GM18519 (cell line): ENCODE results near the gene PDE4B.

Experiments used
- ATAC-seq: cut with Tn5 transposase; IDR thresholded peaks from one replicate; pipeline ENCODE4 v1.9.1; 2021; ENCODE audit warnings: mild to moderate bottlenecking, moderate library complexity; ENCODE audit not compliant: unreplicated experiment, low FRiP score

PDE4B gene

DNA sequence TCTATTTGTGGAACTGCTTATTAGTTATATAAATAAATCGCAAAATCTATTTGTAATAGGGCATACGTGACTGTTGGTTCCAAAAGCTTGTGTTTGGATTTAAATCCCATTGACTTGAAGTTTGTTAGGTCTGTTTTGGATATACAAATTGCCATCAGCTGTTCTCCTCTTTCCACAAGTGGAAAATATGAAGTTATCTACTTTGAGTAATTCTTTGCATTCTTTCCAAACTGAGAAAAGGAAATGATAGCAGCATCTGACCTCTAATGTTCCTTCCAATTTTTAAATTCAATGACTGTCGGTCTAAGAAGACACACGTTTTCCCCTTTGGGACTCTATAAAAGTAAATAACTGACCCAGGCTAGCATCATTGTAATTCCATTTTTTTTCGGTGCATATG is 575.6 kb downstream of the PDE4B start:
- ATAC-seq: no peak

DNA sequence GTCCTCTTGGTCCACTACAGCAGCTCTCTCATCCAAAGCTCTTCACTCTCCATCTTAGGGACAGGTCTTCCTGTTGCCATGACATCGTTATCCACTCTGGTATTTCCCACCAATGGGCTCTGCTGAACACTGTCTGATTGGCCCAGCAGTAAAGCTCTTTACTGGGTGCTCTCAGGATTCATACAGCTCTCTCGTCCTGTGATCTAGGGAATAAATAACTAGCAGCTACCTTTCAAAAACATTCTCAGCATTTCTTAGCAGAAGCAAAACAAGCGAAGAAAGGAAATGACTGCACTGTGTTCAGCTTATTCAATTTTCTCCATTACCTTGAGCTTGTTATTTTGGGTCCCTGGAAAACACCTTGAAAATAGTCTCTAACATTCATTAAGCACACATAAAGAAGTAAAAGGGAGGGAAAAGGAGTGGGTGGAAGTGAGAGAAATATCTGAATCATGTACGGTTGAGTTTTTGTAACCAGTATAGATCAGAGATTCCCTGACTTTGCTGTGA is 577.8 kb downstream of the PDE4B start:
- ATAC-seq: no peak

DNA sequence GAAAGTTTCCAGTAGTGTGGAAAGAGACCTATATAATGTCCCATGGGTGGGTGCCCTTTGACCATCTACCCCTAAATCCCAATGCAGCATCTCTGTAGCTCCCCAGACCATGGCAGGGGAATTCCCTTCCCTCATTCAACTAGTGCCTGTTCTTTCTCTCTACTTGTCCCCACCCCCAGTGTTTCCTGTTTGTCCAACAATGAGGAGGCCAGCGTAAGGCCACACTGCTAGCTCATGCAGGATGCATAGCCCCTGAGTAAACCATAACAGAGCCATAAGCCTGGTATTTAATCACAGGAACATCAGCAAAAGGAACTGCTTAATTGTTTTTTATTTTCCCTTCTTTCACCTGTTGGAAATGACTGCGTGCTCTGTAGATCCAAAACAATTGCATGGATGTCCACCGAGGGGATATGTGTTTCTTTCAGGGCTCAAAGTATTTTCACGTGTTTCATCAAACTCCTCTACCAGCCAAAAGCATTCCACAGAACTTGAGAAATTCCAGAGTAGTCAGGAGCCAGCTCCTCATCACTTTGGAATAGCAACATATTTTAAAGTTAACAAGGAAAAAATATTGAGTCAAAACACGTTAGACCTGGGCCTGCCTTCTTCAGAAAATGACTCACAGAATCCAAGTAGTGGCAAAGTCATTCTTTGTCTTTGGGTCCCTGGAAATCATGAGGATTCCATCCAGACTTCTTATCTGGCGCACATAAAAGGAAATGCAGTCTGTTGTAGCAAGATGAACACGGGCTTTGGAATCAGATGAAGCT is 578.7 kb downstream of the PDE4B start:
- ATAC-seq: no peak

DNA sequence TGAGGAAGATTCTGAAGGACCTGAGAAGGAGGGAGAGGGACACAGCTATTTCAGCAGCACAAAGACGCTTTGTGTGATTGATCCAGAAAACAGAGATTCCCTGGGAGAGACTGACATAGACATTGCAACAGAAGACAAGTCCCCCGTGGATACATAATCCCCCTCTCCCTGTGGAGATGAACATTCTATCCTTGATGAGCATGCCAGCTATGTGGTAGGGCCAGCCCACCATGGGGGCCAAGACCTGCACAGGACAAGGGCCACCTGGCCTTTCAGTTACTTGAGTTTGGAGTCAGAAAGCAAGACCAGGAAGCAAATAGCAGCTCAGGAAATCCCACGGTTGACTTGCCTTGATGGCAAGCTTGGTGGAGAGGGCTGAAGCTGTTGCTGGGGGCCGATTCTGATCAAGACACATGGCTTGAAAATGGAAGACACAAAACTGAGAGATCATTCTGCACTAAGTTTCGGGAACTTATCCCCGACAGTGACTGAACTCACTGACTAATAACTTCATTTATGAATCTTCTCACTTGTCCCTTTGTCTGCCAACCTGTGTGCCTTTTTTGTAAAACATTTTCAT is 579.9 kb downstream of the PDE4B start:
- no peak for ATAC-seq

DNA sequence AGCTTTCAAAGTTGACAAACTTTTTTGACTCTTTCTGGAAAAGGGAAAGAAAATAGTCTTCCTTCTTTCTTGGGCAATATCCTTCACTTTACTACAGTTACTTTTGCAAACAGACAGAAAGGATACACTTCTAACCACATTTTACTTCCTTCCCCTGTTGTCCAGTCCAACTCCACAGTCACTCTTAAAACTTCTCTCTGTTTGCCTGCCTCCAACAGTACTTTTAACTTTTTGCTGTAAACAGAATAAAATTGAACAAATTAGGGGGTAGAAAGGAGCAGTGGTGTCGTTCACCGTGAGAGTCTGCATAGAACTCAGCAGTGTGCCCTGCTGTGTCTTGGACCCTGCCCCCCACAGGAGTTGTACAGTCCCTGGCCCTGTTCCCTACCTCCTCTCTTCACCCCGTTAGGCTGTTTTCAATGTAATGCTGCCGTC is 580.5 kb downstream of the PDE4B start:
- no peak for ATAC-seq

DNA sequence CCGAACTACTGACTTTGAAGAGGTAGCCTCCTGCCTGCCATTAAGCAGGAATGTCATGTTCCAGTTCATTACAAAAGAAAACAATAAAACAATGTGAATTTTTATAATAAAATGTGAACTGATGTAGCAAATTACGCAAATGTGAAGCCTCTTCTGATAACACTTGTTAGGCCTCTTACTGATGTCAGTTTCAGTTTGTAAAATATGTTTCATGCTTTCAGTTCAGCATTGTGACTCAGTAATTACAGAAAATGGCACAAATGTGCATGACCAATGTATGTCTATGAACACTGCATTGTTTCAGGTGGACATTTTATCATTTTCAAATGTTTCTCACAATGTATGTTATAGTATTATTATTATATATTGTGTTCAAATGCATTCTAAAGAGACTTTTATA is 581.5 kb downstream of the PDE4B start:
- ATAC-seq: peak; percentile 53

DNA sequence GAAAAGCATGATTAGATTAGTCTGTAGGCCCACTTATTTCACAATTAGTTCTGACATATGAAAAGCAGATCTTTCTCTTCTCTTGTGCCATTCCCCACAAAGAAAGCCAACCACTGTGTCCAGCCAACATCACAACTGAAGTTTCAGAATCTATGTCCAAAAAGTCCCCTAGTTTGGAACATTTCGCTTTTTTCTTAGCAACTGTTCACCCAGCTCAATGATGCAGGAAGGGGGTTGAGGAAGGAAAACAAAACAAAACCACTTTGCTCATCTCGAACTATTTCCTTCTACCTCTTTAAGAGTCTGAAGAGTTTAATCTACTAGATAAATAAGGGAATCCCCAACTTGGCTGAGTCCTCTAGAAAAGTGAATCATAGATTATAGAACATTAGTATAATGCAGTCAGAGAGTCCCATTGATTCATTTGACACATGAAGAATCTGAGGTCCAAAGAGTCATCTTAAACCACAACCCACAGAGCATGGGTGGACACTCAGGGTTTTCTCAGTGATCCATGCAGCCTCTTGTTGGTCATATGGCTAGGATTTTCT is 581.9 kb downstream of the PDE4B start:
- peak; percentile 40 for ATAC-seq

DNA sequence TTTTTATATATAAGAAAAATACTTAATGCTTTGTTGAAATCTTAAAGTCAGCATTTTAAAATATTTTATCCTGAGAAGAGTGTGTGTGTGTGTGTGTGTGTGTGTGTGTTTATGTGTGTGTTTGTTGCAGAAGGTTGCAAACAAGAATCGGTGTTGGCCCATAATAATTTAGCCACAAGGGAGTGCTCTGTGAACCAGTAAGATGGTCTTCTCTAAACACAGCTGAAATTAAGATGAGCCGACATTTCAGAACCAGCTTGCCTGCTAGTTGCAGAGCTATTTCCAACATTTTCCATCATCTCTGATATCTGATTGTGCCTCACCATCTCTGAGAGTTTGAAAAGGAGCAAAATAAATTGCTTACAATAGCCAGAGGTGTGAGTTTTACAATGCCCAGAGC is 582.4 kb downstream of the PDE4B start:
- ATAC-seq: no peak

DNA sequence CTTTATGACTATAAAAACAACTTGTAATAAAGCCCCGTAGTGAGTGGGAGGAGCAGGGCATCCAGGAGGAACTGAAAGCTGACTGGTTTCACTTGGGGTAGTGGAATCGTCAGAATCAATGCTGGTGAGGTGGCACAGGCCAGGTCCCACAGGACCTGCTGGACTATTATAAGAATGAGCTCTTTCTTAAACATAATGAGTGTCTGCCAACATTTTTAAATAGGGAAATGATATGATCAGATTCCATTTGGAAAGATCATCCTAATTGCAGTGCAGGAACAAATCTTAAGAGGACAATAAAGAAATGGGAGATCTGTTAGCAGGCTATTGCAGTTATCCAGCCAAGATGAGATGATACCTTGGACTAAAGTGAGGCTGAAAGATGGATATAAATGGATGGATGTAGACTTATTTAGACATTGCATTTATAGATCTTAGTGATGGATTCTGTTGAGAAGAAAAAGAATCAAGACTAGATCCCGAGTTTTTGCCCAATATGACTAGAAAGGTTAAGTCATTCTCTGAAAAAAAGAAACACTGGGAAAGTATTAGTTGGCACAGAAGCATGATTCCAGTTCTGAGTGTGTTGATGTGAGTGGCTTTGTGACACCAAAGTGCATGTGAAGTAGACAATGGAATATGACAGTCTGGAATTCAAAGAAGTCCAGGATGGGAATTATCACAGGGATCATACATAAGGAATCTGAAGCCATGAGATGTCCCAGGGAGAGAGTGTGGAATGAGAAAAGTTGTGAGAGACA is 587.9 kb downstream of the PDE4B start:
- peak; percentile 95 for ATAC-seq

DNA sequence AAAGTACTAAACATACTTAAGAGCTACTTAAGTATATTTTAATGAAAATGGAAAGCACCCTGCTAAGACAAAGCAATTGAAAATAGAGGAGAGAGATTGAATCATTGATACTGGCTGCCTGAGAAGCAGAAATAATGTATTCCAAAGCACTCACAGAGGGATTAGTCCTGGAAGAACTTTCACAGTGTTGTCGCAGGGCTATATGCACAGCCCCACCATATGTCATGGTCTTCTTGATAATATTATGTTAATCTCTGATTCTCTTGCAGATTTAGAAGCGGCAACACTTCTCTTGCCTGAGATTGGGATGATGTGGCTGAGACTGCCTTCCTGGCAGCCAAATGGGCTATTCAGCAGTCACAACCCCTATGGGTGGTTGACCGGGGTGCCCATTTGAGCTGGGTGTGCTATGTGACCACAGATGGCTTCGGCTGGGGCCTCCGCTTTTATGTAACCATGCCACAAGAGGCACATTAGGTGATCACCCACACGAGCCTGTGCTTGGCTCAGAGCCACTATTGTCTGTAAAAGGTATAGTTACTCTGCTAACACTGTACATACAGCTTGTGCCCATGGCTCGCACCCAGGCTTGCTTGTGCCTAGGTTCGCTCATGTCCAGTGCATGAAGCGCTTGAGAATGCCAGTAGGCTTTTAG is 589.1 kb downstream of the PDE4B start:
- ATAC-seq: no peak

DNA sequence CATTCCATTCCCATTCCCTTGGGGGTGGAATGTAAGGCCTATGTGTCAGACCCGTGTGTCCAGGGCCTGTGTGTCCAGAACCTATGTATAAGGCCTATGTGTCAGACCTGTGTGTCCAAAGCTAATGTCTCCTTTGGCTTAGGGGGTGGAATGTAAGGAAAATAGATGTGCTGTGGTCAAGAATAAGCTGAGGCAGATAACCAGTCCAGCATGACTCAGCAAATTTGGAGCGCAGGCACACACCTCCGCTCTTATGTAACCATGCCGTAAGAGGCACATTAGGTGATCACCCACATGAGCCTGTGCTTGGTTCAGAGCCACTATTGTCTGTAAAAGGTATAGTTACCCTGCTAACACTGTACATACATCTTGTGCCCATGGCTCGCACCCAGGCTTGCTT is 590.5 kb downstream of the PDE4B start:
- ATAC-seq: no peak

DNA sequence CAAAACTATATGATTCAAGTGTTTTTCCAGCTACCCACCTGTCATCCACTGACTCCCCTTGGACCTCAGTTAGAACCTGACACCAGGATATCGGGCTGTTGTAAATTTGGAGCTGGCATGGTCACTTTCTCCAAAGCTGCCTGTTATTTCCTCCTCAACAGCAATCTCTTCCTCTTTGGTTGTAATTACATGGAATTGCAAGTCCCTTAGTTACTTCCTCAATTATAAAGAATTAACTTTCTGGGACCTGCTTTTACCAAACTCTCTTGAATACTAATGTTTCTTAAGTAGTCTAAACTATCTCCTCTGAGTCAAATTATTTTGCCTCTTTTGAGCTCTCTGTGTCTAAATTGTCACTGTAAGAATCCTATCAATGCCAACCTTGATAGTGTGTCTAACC is 590.9 kb downstream of the PDE4B start:
- no peak for ATAC-seq

DNA sequence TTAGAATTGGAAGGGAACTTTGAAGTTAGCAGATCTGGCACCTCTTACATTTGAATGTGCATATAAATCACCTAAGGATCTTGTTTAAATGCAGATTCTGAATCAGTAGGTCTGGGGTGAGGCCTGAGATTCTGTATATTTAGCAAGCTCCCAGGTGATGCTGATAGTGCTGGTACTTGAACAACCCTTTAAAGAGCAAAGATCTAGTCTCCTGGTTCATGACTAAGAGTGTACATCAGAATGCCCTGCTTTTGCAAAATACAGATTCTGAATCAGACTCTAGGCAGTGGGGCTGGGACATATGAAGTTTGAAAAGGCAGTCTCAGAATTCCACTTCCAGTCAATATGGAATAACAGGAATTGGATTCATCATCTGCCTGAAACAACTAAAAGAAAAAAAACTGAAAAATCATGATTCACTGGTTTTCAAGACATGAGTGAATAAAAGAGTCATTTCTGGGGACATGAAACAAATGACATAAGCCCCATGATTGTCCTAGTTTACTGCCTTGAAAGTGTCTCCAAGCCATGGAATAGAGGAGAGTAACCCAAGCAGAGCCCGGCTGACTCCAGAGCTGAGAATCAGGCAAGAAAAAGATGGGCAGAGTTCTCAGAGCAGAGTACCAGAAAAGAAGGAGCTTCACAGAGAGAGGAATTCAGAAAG is 591.7 kb downstream of the PDE4B start:
- no peak for ATAC-seq

DNA sequence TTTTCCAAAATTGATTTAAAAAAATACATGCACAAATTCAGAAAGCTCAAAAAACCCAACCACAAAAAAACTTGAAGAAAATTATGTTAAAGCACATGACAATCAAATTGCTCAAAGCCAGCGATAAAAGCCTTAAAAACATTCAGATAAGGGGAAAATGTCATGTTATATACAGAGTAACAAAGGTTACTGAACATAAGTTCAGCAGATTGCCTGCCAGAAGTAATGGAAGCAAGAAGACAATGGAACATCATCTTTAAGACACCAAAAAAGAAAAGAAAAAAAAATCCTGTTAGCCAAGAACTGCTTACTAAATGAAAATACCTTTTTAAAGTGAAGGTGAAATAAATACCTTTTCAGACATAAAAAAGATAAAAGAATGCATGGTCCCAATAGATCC is 594.0 kb downstream of the PDE4B start:
- ATAC-seq: no peak

DNA sequence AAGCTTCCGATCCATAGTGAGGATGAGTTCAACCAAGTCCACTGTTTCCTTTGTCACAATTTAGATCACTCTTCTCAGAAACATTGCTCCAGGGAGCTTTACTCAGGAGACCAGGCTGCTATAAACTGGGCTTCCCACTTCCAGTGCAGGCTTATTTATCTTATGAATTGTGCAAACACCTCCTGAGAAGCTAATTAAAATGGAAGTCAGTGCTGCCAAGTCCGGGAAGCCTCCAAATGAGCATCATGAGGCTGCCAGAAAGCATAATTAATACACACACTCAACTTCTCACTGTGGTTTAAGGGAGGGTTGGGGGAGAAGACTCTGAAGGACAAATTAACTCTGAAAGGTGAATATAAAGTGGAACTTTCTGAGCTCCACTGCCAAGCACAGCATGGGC is 596.2 kb downstream of the PDE4B start:
- ATAC-seq: no peak

DNA sequence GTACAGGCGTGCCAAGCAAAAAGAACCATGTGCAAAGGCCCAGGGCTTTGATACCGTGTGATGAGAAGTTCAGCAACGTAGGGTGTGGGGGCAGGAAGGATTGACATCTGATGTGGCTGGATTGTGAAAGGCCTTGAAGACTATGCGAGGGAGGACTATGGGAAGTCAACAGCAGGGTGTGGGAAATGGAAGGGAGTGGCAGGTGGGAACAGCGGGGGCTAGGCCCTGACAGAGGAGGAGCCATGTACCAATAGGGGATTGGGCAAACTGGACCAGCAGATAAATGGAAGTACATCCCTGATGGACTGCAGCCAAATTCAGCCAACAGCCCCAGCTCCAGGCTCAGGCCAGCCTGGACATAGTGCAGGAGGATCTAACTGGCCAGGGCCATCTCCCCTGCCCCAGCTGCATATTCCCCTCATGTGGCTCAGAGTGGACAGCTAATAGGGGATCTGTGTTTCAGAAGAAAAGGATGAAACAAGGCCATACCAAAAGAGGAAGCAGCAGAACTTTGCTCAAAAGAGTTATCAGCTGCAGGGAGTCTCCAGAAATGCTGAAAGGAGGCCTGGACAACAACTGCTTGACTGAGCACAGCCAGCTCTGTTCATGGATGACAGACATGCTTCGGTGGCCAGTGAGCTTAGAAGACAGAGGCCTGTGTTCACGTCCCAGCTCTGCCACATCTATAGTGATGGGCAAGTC is 601.0 kb downstream of the PDE4B start:
- no peak for ATAC-seq

DNA sequence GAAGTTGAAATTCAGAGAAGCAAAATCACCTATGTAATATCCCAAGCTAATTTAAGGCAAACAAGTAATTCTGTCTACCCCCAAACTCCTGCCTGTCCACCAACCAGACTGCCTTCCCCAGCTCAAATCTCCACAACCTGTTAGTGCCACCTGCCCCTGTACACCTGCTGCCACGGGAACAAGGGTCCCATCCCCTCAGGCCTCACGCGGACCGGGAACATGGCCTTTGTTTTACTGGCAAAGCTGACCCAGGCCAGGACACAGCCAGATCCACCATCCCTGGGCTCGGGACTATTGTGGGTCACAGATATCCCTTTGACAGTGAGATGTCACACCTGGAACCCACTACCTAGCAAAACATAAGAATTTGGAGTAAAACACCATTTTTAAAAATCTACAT is 601.9 kb downstream of the PDE4B start:
- ATAC-seq: no peak

DNA sequence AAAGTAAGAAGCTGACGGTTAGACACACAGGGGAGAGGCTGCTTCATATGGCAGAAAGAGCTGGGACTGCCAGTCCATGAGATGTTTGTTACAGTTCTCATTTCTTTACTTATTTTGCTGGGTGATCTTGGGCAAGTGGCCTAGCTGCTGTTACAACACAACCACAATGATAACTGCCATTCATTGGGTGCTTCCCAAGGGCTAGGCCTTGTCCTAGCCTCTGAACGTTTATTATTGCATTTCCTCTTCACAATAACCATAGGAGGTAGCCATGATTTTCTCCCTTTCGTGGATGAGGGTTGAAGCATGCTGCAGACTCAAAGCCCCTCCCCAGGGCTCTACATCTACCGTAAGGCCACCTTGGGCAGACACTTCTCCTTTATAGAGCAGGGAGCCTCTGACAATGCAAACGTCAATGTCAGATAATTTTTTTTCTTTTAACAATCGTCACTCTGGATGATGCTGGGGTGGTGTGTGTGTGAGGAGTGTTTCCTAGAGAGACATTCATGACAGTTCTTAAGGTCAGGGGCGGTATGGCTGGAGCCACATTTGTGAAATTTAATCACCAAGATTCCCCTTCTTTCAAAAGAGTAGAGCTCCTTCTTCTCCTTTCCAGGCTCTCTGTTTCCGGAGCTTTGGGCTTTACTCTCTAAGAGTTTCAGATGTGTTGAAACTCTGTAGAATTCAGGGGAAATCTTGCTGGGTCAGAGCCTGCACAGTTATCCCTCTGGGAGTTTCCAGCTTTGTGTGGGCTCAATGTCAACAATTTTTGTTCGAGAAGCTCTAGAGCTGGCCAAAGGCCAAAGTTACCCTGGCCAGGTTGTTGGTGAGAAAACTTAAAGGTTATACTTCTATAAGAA is 602.7 kb downstream of the PDE4B start:
- no peak for ATAC-seq
